Bronchial epithelial cell (primary cell): ENCODE data around the gene TBCD. TPM values are rescaled to one million over a fixed set of nuclear protein-coding genes. Genes with fewer than 3 reads are reported as not detected.

ENCODE experiments used
- DNase-seq: peaks from one replicate; pipeline ENCODE4 v3.0.0-alpha.2; 2010; ENCODE audit warnings: low read depth
- FAIRE-seq: peaks from 2 replicates; lab custom pipeline; 2011; peaks lifted over from hg19 to GRCh38; lab: Jason Lieb, UNC
- H3K27me3 ChIP-seq: 2 replicates; pipeline ENCODE4 v1.5.1; 2011; ENCODE audit warnings: low read length; ENCODE audit not compliant: control insufficient read depth, insufficient read depth
- H3K36me3 ChIP-seq: 2 replicates; pipeline ENCODE4 v1.5.1; 2011; ENCODE audit warnings: low read length; ENCODE audit not compliant: control insufficient read depth, insufficient read depth
- H3K4me3 ChIP-seq: 2 replicates; pipeline ENCODE4 v1.5.1; 2011; ENCODE audit warnings: mild to moderate bottlenecking, low read depth, low read length, control low read depth
- CTCF ChIP-seq: IDR thresholded peaks from 2 replicates; pipeline ENCODE4 v1.5.1; 2011; ENCODE audit warnings: mild to moderate bottlenecking, moderate library complexity, low read length, control low read depth, inconsistent platforms; ENCODE audit not compliant: insufficient read depth, severe bottlenecking
- total RNA-seq: library from RNA; depleted of rRNA; stranded (reverse); fragments of >200 nt; gene quantifications from 2 replicates; pipeline ENCODE4 v1.2.1, GENCODE V29; 2014

TBCD gene
- 22.6 and 23.3 TPM in 2 replicates for total RNA-seq

- Histone ChIP-seq H3K36me3 (peaks cover 1% of the 10 kb centered on the region), H3K27me3 (no peaks in the 10 kb centered on the region), H3K4me3 (peak within 1 kb of the TSS; percentile 80)
- TF ChIP-seq CTCF: no peak
- FAIRE-seq (no peak), DNase-seq (peak; percentile 48)
Observed at GRCh38 chr17:82751571-82752370, at the start of gene TBCD. TBCD (plus strand) TSS chr17:82752065; CDS start chr17:82752194, 129 bp downstream.

GRCh38 chr17:82702231-82702927 is 49.5 kb upstream of the TBCD start:
- H3K36me3 ChIP-seq: no peaks in the 10 kb centered on the region
- DNase-seq: no peak
- no peak for FAIRE-seq
- TF ChIP-seq CTCF: no peak
- H3K27me3 ChIP-seq: no peaks in the 10 kb centered on the region
- H3K4me3 ChIP-seq: no peak overlapping the region

DNA sequence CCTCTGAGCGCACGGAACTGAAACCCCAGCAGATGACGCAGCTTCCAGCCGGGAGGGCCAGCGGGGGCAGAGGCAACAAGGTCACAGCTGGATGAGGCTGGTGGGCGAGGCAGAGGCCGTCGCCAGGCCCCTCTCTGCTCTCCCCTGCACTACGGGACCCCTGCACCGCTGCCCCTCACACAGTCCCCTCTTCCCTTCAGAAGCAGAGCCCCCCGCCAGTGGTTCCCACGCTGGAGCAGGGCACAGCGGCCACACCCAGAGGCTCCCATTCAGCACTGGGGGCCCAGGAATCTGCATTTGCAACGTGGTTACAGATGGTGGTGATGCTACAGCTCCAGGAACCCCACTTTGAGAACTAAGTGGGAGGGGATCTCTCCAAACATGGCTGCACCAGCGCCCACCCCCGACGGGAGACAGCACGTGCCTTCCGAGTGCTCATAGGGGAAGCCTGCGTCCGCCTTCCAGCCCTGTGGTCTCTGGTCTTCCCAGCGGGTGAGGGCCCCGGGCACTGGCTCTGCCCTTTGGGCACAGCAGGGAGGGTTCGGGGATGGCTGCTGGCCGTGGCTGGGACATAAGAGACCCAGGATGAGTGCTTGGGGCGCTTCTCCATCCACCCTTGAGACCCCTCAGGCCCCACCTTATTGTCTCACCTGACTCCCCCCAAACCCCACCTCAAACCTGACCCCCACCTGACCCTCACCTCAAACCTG is 48.7 kb upstream of the TBCD start:
- Histone ChIP-seq H3K4me3 (no peak overlapping the region), H3K36me3 (no peaks in the 10 kb centered on the region), H3K27me3 (no peaks in the 10 kb centered on the region)
- no peak for TF ChIP-seq CTCF
- no peak for FAIRE-seq
- no peak for DNase-seq

DNA sequence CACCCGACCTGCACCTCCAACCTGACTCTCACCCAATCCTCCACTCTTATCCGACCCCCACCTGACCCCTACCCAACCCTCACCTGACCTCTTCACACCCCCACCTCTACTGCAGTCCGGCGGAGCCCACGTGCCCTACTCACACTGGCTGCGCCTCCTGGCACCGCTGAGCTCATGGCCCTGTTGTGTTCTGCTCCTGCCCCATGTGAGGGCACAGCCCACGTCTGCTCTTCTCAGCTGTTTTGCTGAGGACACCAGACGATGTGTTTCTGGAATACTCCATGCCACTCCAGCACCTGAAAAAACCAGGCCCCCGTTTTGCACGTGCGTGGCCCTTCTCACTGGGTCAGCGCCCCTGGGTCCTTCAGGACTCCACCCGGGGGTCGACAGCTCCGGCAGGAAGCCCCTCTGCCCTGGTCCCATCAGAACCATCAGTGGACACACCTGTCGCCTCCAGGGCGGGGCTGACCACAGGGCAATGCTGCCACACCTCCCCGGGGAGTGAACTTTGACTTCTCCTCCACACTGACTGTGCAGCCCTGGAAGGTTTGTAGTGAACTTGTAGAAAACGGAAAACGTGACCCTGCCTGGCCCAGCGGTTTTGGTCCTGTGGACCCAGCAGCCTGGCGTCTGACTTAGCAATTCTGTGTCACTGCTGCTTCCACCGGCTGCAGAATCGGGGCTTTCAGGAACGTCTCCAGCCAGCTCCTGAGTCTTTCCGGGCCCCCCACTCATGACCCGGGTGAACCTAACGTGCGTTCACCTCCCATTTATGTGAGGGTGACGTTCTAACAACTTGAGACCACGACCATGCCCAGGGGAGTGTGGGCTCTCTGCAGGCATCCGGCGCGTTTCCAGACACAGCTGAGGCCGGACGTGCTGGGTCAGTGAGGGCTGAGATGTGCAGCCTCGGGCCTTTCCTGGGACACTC is 47.7 kb upstream of the TBCD start:
- H3K27me3 ChIP-seq: no peaks in the 10 kb centered on the region
- FAIRE-seq: no peak

More for the DNA sequence above, 47.7 kb upstream of the TBCD start:
- Histone ChIP-seq H3K4me3 (no peak overlapping the region), H3K36me3 (no peaks in the 10 kb centered on the region)
- no peak for TF ChIP-seq CTCF
- DNase-seq: no peak
